Gastroesophageal sphincter (tissue), 4 donors: ENCODE data around the gene H1-8. TPM values are rescaled to one million over a fixed set of nuclear protein-coding genes. Genes with fewer than 3 reads are reported as not detected.

Source experiments
- ATAC-seq: fragments of 150-250 bp; one replicate; pipeline ENCODE4 v1.9.1; 2016; ENCODE audit warnings: mild to moderate bottlenecking, moderate library complexity
- H3K27ac ChIP-seq, 4 donors: fragments of 200-600 bp; sonication (generic) in 3 of 4; 1 replicate in 3 of 4; 2 replicates in 1 of 4; pipeline ENCODE4 v1.5.1; 2016 to 2019
- H3K27me3 ChIP-seq: fragments of 200-600 bp; sonication (generic); one replicate; pipeline ENCODE4 v1.5.1; 2019
- H3K36me3 ChIP-seq, 2 donors: fragments of 200-600 bp; sonication (generic); one replicate each; pipeline ENCODE4 v1.5.1; 2019; ENCODE audit warnings: control low read depth in 1 of 2
- H3K4me1 ChIP-seq, 3 donors: fragments of 200-600 bp; sonication (generic); 1 replicate in 2 of 3; 2 replicates in 1 of 3; pipeline ENCODE4 v1.5.1; 2016 to 2019; ENCODE audit warnings: control low read depth in 2 of 3
- H3K4me3 ChIP-seq, 2 donors: fragments of 200-600 bp; sonication (generic); one replicate each; pipeline ENCODE4 v1.5.1; 2019; ENCODE audit warnings: mild to moderate bottlenecking in 1 of 2, moderate library complexity in 1 of 2
- H3K9me3 ChIP-seq, 3 donors: fragments of 200-600 bp; sonication (generic); one replicate each; pipeline ENCODE4 v1.5.1; 2017 to 2019; ENCODE audit warnings: control low read depth in 2 of 3
- CTCF ChIP-seq, 4 experiments: fragments of 200-600 bp in 2 of 4; fragments of 450-650 bp in 2 of 4; sonication (generic) in 1 of 4; IDR thresholded peaks; one replicate each; pipeline ENCODE4 v1.5.1; 2017 to 2019; ENCODE audit warnings: antibody characterized with exemption in 4 of 4, mild to moderate bottlenecking in 2 of 4, moderate library complexity in 2 of 4
- EP300 ChIP-seq: sonication (generic); formaldehyde crosslinking; IDR thresholded peaks from one replicate; pipeline ENCODE4 v1.6.1; 2017; ENCODE audit warnings: antibody characterized with exemption, mild to moderate bottlenecking
- POLR2A ChIP-seq, 2 donors: fragments of 450-650 bp; IDR thresholded peaks; one replicate each; pipeline ENCODE4 v1.6.1; 2017; ENCODE audit warnings: antibody characterized with exemption in 2 of 2, mild to moderate bottlenecking in 2 of 2, moderate library complexity in 1 of 2
- POLR2AphosphoS5 ChIP-seq: sonication (generic); formaldehyde crosslinking; IDR thresholded peaks from one replicate; pipeline ENCODE4 v1.6.1; 2017; ENCODE audit warnings: antibody characterized with exemption
- WGBS, 2 donors: methylation state at CpG; one replicate each; pipeline ENCODE4 v1.1.5; 2018; ENCODE audit warnings: low coverage in 1 of 2; 5-methylcytosine and 5-hydroxymethylcytosine counted together
- total RNA-seq, 4 donors: library from RNA; depleted of rRNA; stranded (reverse); fragments of >200 nt; gene quantifications; one replicate each; pipeline ENCODE4 v1.1.0, GENCODE V29; 2016

H1-8 gene
- total RNA-seq, 4 donors from 2014 or later: not detected

- no peaks in the 10 kb centered on the region for H3K27me3 ChIP-seq
- H3K4me3 ChIP-seq: no peak overlapping the region
- no peak for TF ChIP-seq POLR2AphosphoS5
- TF ChIP-seq EP300: no peak
- TF ChIP-seq CTCF (IDR thresholded peaks at IDR 0.05): no peak
- TF ChIP-seq POLR2A (IDR thresholded peaks at IDR 0.05): no peak
- peaks cover 0 to 54% of the 10 kb centered on the region in 2 donors for H3K36me3 ChIP-seq
- 79 to 95% methylated on average over 4 to 14 of the region's 31 CpGs for WGBS, 2 donors
- peaks cover 0 to 84% (median 35%) of the 10 kb centered on the region in 3 donors for H3K4me1 ChIP-seq
- H3K9me3 ChIP-seq: no peaks in the 10 kb centered on the region
- H3K27ac ChIP-seq: peak overlapping the region in 2 of 4 donors; percentile 45 to 82
- no peak for ATAC-seq
These were observed 14.0 kb downstream of the H1-8 start for GRCh38 chr3:129556890-129557547.

GRCh38 chr3:129557548-129557894 lies 14.5 kb downstream of the H1-8 start:
- peak overlapping the region in 3 of 4 donors; percentile 15 to 82 (median 22) for H3K27ac ChIP-seq
- no peaks in the 10 kb centered on the region for H3K9me3 ChIP-seq
- TF ChIP-seq EP300 (no peak), CTCF (IDR thresholded peaks at IDR 0.05) (no peak), POLR2A (IDR thresholded peaks at IDR 0.05) (no peak), POLR2AphosphoS5 (peak; percentile 68)
- H3K4me1 ChIP-seq: peaks cover 0 to 87% (median 36%) of the 10 kb centered on the region in 3 donors
- peak; percentile 26 for ATAC-seq
- H3K36me3 ChIP-seq: peaks cover 0 to 59% of the 10 kb centered on the region in 2 donors
- no peaks in the 10 kb centered on the region for H3K27me3 ChIP-seq
- WGBS, 2 donors: 32 to 42% methylated on average over 5 to 7 of the region's 11 CpGs
- H3K4me3 ChIP-seq: no peak overlapping the region

GRCh38 chr3:129558081-129558771 lies 15.3 kb downstream of the H1-8 start:
- ATAC-seq: no peak
- WGBS, 2 donors: 87 to 93% methylated on average over 8 to 9 of the region's 15 CpGs
- H3K27me3 ChIP-seq: no peaks in the 10 kb centered on the region
- H3K27ac ChIP-seq: peak overlapping the region in 3 of 4 donors; percentile 15 to 82 (median 22)
- TF ChIP-seq CTCF (IDR thresholded peaks at IDR 0.05): no peak
- no peak for TF ChIP-seq POLR2AphosphoS5
- peaks cover 0 to 87% (median 36%) of the 10 kb centered on the region in 3 donors for H3K4me1 ChIP-seq
- peaks cover 0 to 66% of the 10 kb centered on the region in 2 donors for H3K36me3 ChIP-seq
- no peak overlapping the region for H3K4me3 ChIP-seq
- no peaks in the 10 kb centered on the region for H3K9me3 ChIP-seq

GRCh38 chr3:129558772-129559564 lies 16.0 kb downstream of the H1-8 start:
- Histone ChIP-seq H3K27me3 (no peaks in the 10 kb centered on the region), H3K9me3 (no peaks in the 10 kb centered on the region), H3K4me3 (no peak overlapping the region), H3K27ac (peak overlapping the region in 3 of 4 donors; percentile 22 to 88 (median 82)), H3K36me3 (peaks cover 0 to 73% of the 10 kb centered on the region in 2 donors), H3K4me1 (peaks cover 0 to 87% (median 37%) of the 10 kb centered on the region in 3 donors)
- TF ChIP-seq POLR2AphosphoS5 (no peak), EP300 (no peak), CTCF (IDR thresholded peaks at IDR 0.05) (no peak), POLR2A (IDR thresholded peaks at IDR 0.05) (no peak)
- 100% methylated on average over 2 of the region's 11 CpGs; no CpG with 5 or more reads in 1 of the 2 donors for WGBS, 2 donors
- ATAC-seq: no peak
